Neural progenitor cell (in vitro differentiated cells): ENCODE results near the gene CYSLTR2.

Experiments used
- CTCF ChIP-seq: fragments of 200-600 bp; sonication (generic); IDR thresholded peaks from 2 replicates; pipeline ENCODE4 v1.5.1; 2017; ENCODE audit warnings: antibody characterized with exemption, mild to moderate bottlenecking
- EZH2 ChIP-seq: fragments of 200-600 bp; sonication (generic); IDR thresholded peaks from 2 replicates; pipeline ENCODE4 v1.6.1; 2017; ENCODE audit warnings: antibody characterized with exemption, mild to moderate bottlenecking, moderate library complexity

GRCh38 chr13:48760626-48761025, 106.9 kb downstream of the CYSLTR2 start:
- no peak for TF ChIP-seq CTCF
- no peak for TF ChIP-seq EZH2
